Progenitor cell of endocrine pancreas (in vitro differentiated cells): ENCODE data around the gene SLC2A2. TPM values are rescaled to one million over a fixed set of nuclear protein-coding genes. Genes with fewer than 3 reads are reported as not detected.

ENCODE experiments used
- DNase-seq: peaks from one replicate; pipeline ENCODE4 v3.0.0; 2021; ENCODE audit warnings: low spot score; ENCODE audit not compliant: unreplicated experiment
- H3K27ac Mint-ChIP-seq: 2 replicates; pipeline ENCODE4 v1.8.0; 2021; ENCODE audit warnings: mild to moderate bottlenecking, moderate library complexity, mixed read lengths
- H3K27me3 Mint-ChIP-seq: 2 replicates; pipeline ENCODE4 v1.8.0; 2021; ENCODE audit warnings: mixed read lengths
- H3K36me3 Mint-ChIP-seq: 2 replicates; pipeline ENCODE4 v1.8.0; 2022; ENCODE audit warnings: mixed read lengths; ENCODE audit not compliant: insufficient read depth
- H3K4me1 Mint-ChIP-seq: 2 replicates; pipeline ENCODE4 v1.8.0; 2021; ENCODE audit warnings: low read depth, mixed read lengths
- H3K4me3 Mint-ChIP-seq: 2 replicates; pipeline ENCODE4 v1.8.0; 2021; ENCODE audit warnings: low read depth, mild to moderate bottlenecking, moderate library complexity, mixed read lengths
- H3K9me3 Mint-ChIP-seq: 2 replicates; pipeline ENCODE4 v1.8.0; 2021; ENCODE audit warnings: low read depth, mixed read lengths
- CTCF ChIP-seq: fragments of 200-600 bp; sonication (generic); IDR thresholded peaks from one replicate; pipeline ENCODE4 v1.5.0; 2021; ENCODE audit warnings: antibody characterized with exemption, mild to moderate bottlenecking; ENCODE audit not compliant: unreplicated experiment
- total RNA-seq: library from RNA; stranded (reverse); gene quantifications from 2 replicates; pipeline ENCODE4 v1.2.1, GENCODE V29; 2021

The SLC2A2 gene
- total RNA-seq, 1 donor from 2014 or later, result 1.5 TPM

GRCh38 chr3:170956647-170957046 is 69.9 kb downstream of the SLC2A2 start:
- no peaks in the 10 kb centered on the region for H3K9me3 Mint-ChIP-seq
- H3K4me1 Mint-ChIP-seq, result peaks cover 3% of the 10 kb centered on the region
- H3K4me3 Mint-ChIP-seq, result no peak overlapping the region
- no peaks in the 10 kb centered on the region for H3K27me3 Mint-ChIP-seq
- no peaks in the 10 kb centered on the region for H3K36me3 Mint-ChIP-seq
- no peak for DNase-seq
- no peak overlapping the region for H3K27ac Mint-ChIP-seq
- TF ChIP-seq CTCF, result no peak

GRCh38 chr3:170953736-170954135 is 72.8 kb downstream of the SLC2A2 start:
- Mint-ChIP-seq H3K27me3 (no peaks in the 10 kb centered on the region), H3K4me3 (no peak overlapping the region), H3K27ac (peak overlapping the region; percentile 43), H3K4me1 (no peaks in the 10 kb centered on the region), H3K36me3 (no peaks in the 10 kb centered on the region), H3K9me3 (no peaks in the 10 kb centered on the region)
- no peak for TF ChIP-seq CTCF
- DNase-seq, result no peak

GRCh38 chr3:170953229-170953628 is 73.3 kb downstream of the SLC2A2 start:
- Mint-ChIP-seq H3K36me3 (no peaks in the 10 kb centered on the region), H3K27ac (no peak overlapping the region), H3K4me3 (no peak overlapping the region), H3K4me1 (no peaks in the 10 kb centered on the region), H3K27me3 (no peaks in the 10 kb centered on the region), H3K9me3 (no peaks in the 10 kb centered on the region)
- no peak for TF ChIP-seq CTCF
- DNase-seq, result no peak

- H3K27me3 Mint-ChIP-seq, result no peaks in the 10 kb centered on the region
- no peak for TF ChIP-seq CTCF
- no peaks in the 10 kb centered on the region for H3K36me3 Mint-ChIP-seq
- peaks cover 11% of the 10 kb centered on the region for H3K9me3 Mint-ChIP-seq
- DNase-seq, result no peak
- no peak overlapping the region for H3K4me3 Mint-ChIP-seq
- H3K4me1 Mint-ChIP-seq, result no peaks in the 10 kb centered on the region
- no peak overlapping the region for H3K27ac Mint-ChIP-seq
These were observed 77.3 kb downstream of the SLC2A2 start for GRCh38 chr3:170949211-170949610.

- Mint-ChIP-seq H3K9me3 (peaks cover 13% of the 10 kb centered on the region), H3K27ac (no peak overlapping the region), H3K4me3 (no peak overlapping the region), H3K27me3 (no peaks in the 10 kb centered on the region), H3K36me3 (no peaks in the 10 kb centered on the region), H3K4me1 (no peaks in the 10 kb centered on the region)
- no peak for DNase-seq
- no peak for TF ChIP-seq CTCF
These were observed 79.3 kb downstream of the SLC2A2 start for GRCh38 chr3:170947018-170947769.

Other genes starting within 250 kb of the SLC2A2 start
- gene RPL22L1, start 156.5 kb downstream of the SLC2A2 start, total RNA-seq, result 53.8 TPM in 2 replicates
- 2.7 and 3.7 TPM in 2 replicates for gene EIF5A2, start 118.1 kb downstream of the SLC2A2 start, total RNA-seq